ENCODE results near the gene KCNC3. TPM values are rescaled to one million over a fixed set of nuclear protein-coding genes. Genes with fewer than 3 reads are reported as not detected.

Gene KCNC3
- total RNA-seq, 3 donors from 2014 or later (not counting 1 experiment from before 2014, with no cell fraction given), result 0.57 to 3.2 (median 0.68) TPM

DNA sequence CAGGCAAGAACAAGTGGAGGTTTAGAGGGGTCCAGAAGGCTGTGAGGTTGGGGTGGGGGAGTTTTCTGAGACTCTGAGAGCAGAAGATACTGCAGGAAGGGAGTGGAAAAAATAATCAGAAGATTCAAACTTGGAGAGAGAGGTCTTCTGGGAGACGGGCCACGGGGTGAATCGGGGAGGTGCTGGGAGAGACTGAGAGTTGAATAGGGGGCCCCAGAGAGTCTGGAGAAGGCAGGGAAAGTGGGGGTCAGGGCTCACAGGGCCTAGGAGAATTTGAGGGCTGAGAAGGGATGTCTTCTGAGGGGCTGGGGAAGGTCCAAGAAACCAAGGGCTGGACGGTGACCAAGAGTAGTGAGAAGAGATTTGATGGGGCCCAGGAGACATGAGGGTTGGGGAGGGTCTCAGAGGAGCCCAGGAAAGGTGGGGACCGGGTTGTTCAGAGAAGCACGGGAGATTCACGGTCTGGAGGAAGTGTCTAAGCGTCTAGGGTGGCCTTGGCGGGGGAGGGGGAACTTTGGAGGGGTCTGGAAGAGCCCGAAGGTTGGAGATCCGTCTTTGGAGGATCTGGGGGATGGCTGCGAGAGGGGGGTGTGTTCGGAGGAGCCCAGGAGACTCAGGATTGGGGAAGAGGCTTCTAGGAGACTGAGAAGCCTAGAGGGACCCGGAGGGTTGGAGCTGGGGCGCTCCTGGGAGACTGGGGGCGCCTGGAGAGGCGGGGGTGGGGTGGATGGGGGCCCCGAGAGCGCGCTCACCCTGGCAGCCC lies 1.5 kb downstream of the KCNC3 start:
- peaks cover 51% of the 10 kb centered on the region for H3K27me3 ChIP-seq (ENCODE audit: control insufficient read depth, insufficient read depth, low read length)

GRCh38 chr19:50327013-50327412 lies 2.2 kb downstream of the KCNC3 start:
- Mint-ChIP-seq H3K9me3 (peaks cover 3 to 4% of the 10 kb centered on the region in 2 donors), H3K36me3 (peaks cover 22% of the 10 kb centered on the region), H3K4me3 (peak overlapping the region; percentile 65), H3K27ac (peak overlapping the region; percentile 29 to 53), H3K4me1 (peaks cover 39 to 54% of the 10 kb centered on the region in 2 donors), H3K27me3 (ENCODE audit: low read depth in 2 of 2) (peaks cover 38 to 65% of the 10 kb centered on the region in 2 donors)
- H3K27me3 ChIP-seq (ENCODE audit: control insufficient read depth, insufficient read depth, low read length), result peaks cover 45% of the 10 kb centered on the region
- intact Hi-C loops (cut with micrococcal nuclease), result no loop called here
- no peak for ATAC-seq
- no peaks in the 10 kb centered on the region for H3K36me3 ChIP-seq (ENCODE audit: control insufficient read depth, insufficient read depth, low read length)
- peaks cover 13% of the 10 kb centered on the region for H3K9me3 ChIP-seq (ENCODE audit: control insufficient read depth, insufficient read depth, low read length)
- no peak for DNase-seq
- no peak for TF ChIP-seq CTCF (IDR thresholded peaks at IDR 0.05)
- whole genome bisulfite sequencing (ENCODE audit: insufficient coverage), result 37% methylated on average over 4 of the region's 4 CpGs
- no peak overlapping the region for H3K4me3 ChIP-seq (ENCODE audit: low read length)
- no peak overlapping the region for H3K27ac ChIP-seq (ENCODE audit: low read length)
- peaks cover 51% of the 10 kb centered on the region for H3K4me1 ChIP-seq (ENCODE audit: control insufficient read depth, insufficient read depth, low read length)

More for the DNA sequence above, 1.5 kb downstream of the KCNC3 start:
- ATAC-seq, result no peak
- Mint-ChIP-seq H3K4me3 (peak overlapping the region; percentile 65), H3K9me3 (peaks cover 3 to 4% of the 10 kb centered on the region in 2 donors), H3K4me1 (peaks cover 39 to 57% of the 10 kb centered on the region in 2 donors), H3K27ac (peak overlapping the region; percentile 29 to 53), H3K36me3 (peaks cover 22% of the 10 kb centered on the region), H3K27me3 (ENCODE audit: low read depth in 2 of 2) (peaks cover 44 to 62% of the 10 kb centered on the region in 2 donors)
- H3K4me3 ChIP-seq (ENCODE audit: low read length), result no peak overlapping the region
- no peak for TF ChIP-seq CTCF (IDR thresholded peaks at IDR 0.05)
- WGBS (ENCODE audit: insufficient coverage), result 18% methylated on average over 20 of the region's 20 CpGs
- H3K4me1 ChIP-seq (ENCODE audit: control insufficient read depth, insufficient read depth, low read length), result peaks cover 58% of the 10 kb centered on the region
- H3K36me3 ChIP-seq (ENCODE audit: control insufficient read depth, insufficient read depth, low read length), result no peaks in the 10 kb centered on the region
- intact Hi-C loops (cut with micrococcal nuclease), result no loop called here
- DNase-seq, result no peak
- peaks cover 13% of the 10 kb centered on the region for H3K9me3 ChIP-seq (ENCODE audit: control insufficient read depth, insufficient read depth, low read length)
- no peak overlapping the region for H3K27ac ChIP-seq (ENCODE audit: low read length)

- Mint-ChIP-seq H3K4me3 (no peak overlapping the region), H3K4me1 (peaks cover 32 to 46% of the 10 kb centered on the region in 2 donors), H3K27me3 (ENCODE audit: low read depth in 2 of 2) (peaks cover 30 to 58% of the 10 kb centered on the region in 2 donors), H3K9me3 (peaks cover 3 to 4% of the 10 kb centered on the region in 2 donors), H3K36me3 (peaks cover 22% of the 10 kb centered on the region), H3K27ac (no peak overlapping the region)
- peaks cover 13% of the 10 kb centered on the region for H3K9me3 ChIP-seq (ENCODE audit: control insufficient read depth, insufficient read depth, low read length)
- H3K27me3 ChIP-seq (ENCODE audit: control insufficient read depth, insufficient read depth, low read length), result peaks cover 39% of the 10 kb centered on the region
- no peak for TF ChIP-seq CTCF (IDR thresholded peaks at IDR 0.05)
- H3K4me1 ChIP-seq (ENCODE audit: control insufficient read depth, insufficient read depth, low read length), result peaks cover 43% of the 10 kb centered on the region
- 9% methylated on average over 25 of the region's 26 CpGs for WGBS (ENCODE audit: insufficient coverage)
- intact Hi-C loops (cut with micrococcal nuclease), result no loop called here
- no peak overlapping the region for H3K27ac ChIP-seq (ENCODE audit: low read length)
- no peak overlapping the region for H3K4me3 ChIP-seq (ENCODE audit: low read length)
- DNase-seq (no peak), ATAC-seq (no peak)
- no peaks in the 10 kb centered on the region for H3K36me3 ChIP-seq (ENCODE audit: control insufficient read depth, insufficient read depth, low read length)
Observed at GRCh38 chr19:50326101-50326664, 3.0 kb downstream of the KCNC3 start.
